ENCODE measurements around the gene ARID1B. TPM values are rescaled to one million over a fixed set of nuclear protein-coding genes. Genes with fewer than 3 reads are reported as not detected.

Gene ARID1B
- total RNA-seq, 1 experiment from 2014 or later = 58.8 TPM

GRCh38 chr6:157227202-157228166, 450.3 kb downstream of the ARID1B start:
- intact Hi-C loops (cut with micrococcal nuclease; ENCODE audit: unreplicated experiment) = no loop called here

GRCh38 chr6:157228426-157229131, 451.4 kb downstream of the ARID1B start:
- intact Hi-C loops (cut with micrococcal nuclease; ENCODE audit: unreplicated experiment) = no loop called here
- no peak for DNase-seq
- CTCF ChIA-PET = no interaction called here
- H3K36me3 Mint-ChIP-seq (ENCODE audit: insufficient read depth, unreplicated experiment) = peaks cover 6% of the 10 kb centered on the region
- H3K9me3 ChIP-seq = no peaks in the 10 kb centered on the region
- no peak for TF ChIP-seq CTCF (IDR thresholded peaks at IDR 0.05; ENCODE audit: insufficient read depth in 1 of 2, low read depth in 1 of 2, low read length in 1 of 2, severe bottlenecking in 1 of 2, unreplicated experiment in 1 of 2)
- H3K4me1 Mint-ChIP-seq (ENCODE audit: low read depth, unreplicated experiment) = no peaks in the 10 kb centered on the region
- H3K4me3 Mint-ChIP-seq (ENCODE audit: unreplicated experiment) = no peak overlapping the region
- H3K4me3 ChIP-seq (ENCODE audit: low read depth, low read length) = no peak overlapping the region
- no peaks in the 10 kb centered on the region for H3K36me3 ChIP-seq (ENCODE audit: control insufficient read depth, insufficient read depth, low read length)
- no TSS peak for BruUV-seq (replicated peaks)
- H3K9me3 Mint-ChIP-seq (ENCODE audit: unreplicated experiment) = no peaks in the 10 kb centered on the region
- POLR2A ChIA-PET = no interaction called here
- H3K27me3 Mint-ChIP-seq (ENCODE audit: insufficient read depth, unreplicated experiment) = no peaks in the 10 kb centered on the region
- no peaks in the 10 kb centered on the region for H3K27me3 ChIP-seq (replicated peaks; ENCODE audit: control insufficient read depth, insufficient read depth, low read length)
- no peak overlapping the region for H3K27ac Mint-ChIP-seq (ENCODE audit: unreplicated experiment)
- H3K4me1 ChIP-seq = no peaks in the 10 kb centered on the region

More at GRCh38 chr6:157227202-157228166, 450.3 kb downstream of the ARID1B start:
- H3K4me1 Mint-ChIP-seq (ENCODE audit: low read depth, unreplicated experiment) = peaks cover 2% of the 10 kb centered on the region
- ChIA-PET CTCF (no interaction called here), POLR2A (no interaction called here)
- Histone ChIP-seq H3K36me3 (ENCODE audit: control insufficient read depth, insufficient read depth, low read length) (no peaks in the 10 kb centered on the region), H3K4me3 (ENCODE audit: low read depth, low read length) (no peak overlapping the region), H3K4me1 (no peaks in the 10 kb centered on the region), H3K27me3 (replicated peaks; ENCODE audit: control insufficient read depth, insufficient read depth, low read length) (no peaks in the 10 kb centered on the region), H3K9me3 (no peaks in the 10 kb centered on the region)
- peak in 1 of 2 experiments; percentile 16 for TF ChIP-seq CTCF (IDR thresholded peaks at IDR 0.05; ENCODE audit: insufficient read depth in 1 of 2, low read depth in 1 of 2, low read length in 1 of 2, severe bottlenecking in 1 of 2, unreplicated experiment in 1 of 2)
- no peaks in the 10 kb centered on the region for H3K9me3 Mint-ChIP-seq (ENCODE audit: unreplicated experiment)
- BruUV-seq (replicated peaks) = no TSS peak
- no peak for DNase-seq
- peaks cover 6% of the 10 kb centered on the region for H3K36me3 Mint-ChIP-seq (ENCODE audit: insufficient read depth, unreplicated experiment)
- no peaks in the 10 kb centered on the region for H3K27me3 Mint-ChIP-seq (ENCODE audit: insufficient read depth, unreplicated experiment)
- H3K27ac Mint-ChIP-seq (ENCODE audit: unreplicated experiment) = no peak overlapping the region
- no peak overlapping the region for H3K4me3 Mint-ChIP-seq (ENCODE audit: unreplicated experiment)

- Histone ChIP-seq H3K27me3 (replicated peaks; ENCODE audit: control insufficient read depth, insufficient read depth, low read length) (no peaks in the 10 kb centered on the region), H3K9me3 (no peaks in the 10 kb centered on the region), H3K36me3 (ENCODE audit: control insufficient read depth, insufficient read depth, low read length) (no peaks in the 10 kb centered on the region), H3K4me3 (ENCODE audit: low read depth, low read length) (no peak overlapping the region), H3K4me1 (no peaks in the 10 kb centered on the region)
- ChIA-PET POLR2A (no interaction called here), CTCF (no interaction called here)
- Mint-ChIP-seq H3K36me3 (ENCODE audit: insufficient read depth, unreplicated experiment) (peaks cover 6% of the 10 kb centered on the region), H3K4me1 (ENCODE audit: low read depth, unreplicated experiment) (no peaks in the 10 kb centered on the region), H3K4me3 (ENCODE audit: unreplicated experiment) (no peak overlapping the region), H3K9me3 (ENCODE audit: unreplicated experiment) (no peaks in the 10 kb centered on the region), H3K27ac (ENCODE audit: unreplicated experiment) (no peak overlapping the region), H3K27me3 (ENCODE audit: insufficient read depth, unreplicated experiment) (no peaks in the 10 kb centered on the region)
- no peak for TF ChIP-seq CTCF (IDR thresholded peaks at IDR 0.05; ENCODE audit: insufficient read depth in 1 of 2, low read depth in 1 of 2, low read length in 1 of 2, severe bottlenecking in 1 of 2, unreplicated experiment in 1 of 2)
- intact Hi-C loops (cut with micrococcal nuclease; ENCODE audit: unreplicated experiment) = no loop called here
- no TSS peak for BruUV-seq (replicated peaks)
- no peak for DNase-seq
Observed at GRCh38 chr6:157229132-157229618, 452.0 kb downstream of the ARID1B start.

All from Caco-2 (cell line).